ENCODE measurements around the gene ASCC1. TPM values are rescaled to one million over a fixed set of nuclear protein-coding genes. Genes with fewer than 3 reads are reported as not detected.

The ASCC1 gene
- total RNA-seq, 2 donors from 2014 or later, result 14.8 to 38.3 TPM

DNA sequence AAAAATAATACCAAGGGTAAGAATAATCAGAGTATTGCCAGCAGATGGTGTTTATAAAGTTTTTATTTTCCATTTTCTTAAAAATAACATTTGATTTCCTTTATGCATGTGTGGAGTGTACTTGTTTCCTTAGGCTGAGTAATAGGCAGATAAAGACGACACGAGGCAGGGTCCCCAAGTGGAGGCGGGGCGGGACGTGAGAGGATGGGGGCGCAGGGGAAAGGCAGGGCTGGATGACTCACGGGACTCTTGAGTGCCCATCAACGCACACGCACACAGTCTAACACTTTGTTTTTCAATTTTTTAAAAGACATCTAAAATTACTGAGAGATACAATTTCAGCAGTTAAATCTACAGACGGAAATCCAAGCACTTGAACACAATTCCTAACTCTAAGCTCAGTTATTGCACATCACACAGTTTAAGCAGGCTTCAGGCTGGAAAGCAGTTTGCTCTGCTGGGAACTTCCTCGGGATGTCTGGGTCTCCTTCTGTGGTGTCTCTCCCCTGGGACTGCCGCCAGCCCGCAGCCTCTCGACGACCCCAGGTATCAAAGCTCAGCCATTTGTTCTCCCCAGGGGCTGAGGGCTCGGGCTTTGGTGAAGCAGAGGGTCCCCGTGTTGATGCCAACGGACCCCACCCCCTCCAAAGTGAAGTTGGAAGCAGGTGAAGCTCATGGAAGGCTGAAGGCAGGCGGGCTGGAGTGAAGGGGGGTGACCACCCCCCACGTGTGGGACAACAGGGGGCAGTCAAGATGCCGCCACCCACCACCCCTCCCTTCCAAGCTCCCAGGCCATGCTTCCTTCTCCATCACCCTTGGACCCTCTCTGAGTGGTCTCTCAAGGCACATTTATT, 156.9 kb downstream of the ASCC1 start:
- Histone ChIP-seq H3K9me3 (no peaks in the 10 kb centered on the region), H3K4me1 (replicated peaks) (no peaks in the 10 kb centered on the region), H3K4me3 (no peak overlapping the region), H3K27me3 (replicated peaks; ENCODE audit: insufficient read depth) (no peaks in the 10 kb centered on the region), H3K27ac (no peak overlapping the region), H3K36me3 (no peaks in the 10 kb centered on the region)
- intact Hi-C loops (cut with DNase I), result loop anchor here (5.0 kb wide), 1 partner anchor 153 kb away; no protein-coding TSS in a partner anchor
- no peak for DNase-seq (ENCODE audit: low spot score)
- WGBS, result 53% methylated on average over 21 of the region's 21 CpGs
- TF ChIP-seq POLR2AphosphoS5 (IDR thresholded peaks at IDR 0.05) (no peak), POLR2A (IDR thresholded peaks at IDR 0.05) (no peak)
- TF ChIP-seq, protein P1, sequence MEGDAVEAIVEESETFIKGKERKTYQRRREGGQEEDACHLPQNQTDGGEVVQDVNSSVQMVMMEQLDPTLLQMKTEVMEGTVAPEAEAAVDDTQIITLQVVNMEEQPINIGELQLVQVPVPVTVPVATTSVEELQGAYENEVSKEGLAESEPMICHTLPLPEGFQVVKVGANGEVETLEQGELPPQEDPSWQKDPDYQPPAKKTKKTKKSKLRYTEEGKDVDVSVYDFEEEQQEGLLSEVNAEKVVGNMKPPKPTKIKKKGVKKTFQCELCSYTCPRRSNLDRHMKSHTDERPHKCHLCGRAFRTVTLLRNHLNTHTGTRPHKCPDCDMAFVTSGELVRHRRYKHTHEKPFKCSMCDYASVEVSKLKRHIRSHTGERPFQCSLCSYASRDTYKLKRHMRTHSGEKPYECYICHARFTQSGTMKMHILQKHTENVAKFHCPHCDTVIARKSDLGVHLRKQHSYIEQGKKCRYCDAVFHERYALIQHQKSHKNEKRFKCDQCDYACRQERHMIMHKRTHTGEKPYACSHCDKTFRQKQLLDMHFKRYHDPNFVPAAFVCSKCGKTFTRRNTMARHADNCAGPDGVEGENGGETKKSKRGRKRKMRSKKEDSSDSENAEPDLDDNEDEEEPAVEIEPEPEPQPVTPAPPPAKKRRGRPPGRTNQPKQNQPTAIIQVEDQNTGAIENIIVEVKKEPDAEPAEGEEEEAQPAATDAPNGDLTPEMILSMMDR (IDR thresholded peaks at IDR 0.05), result no peak

DNA sequence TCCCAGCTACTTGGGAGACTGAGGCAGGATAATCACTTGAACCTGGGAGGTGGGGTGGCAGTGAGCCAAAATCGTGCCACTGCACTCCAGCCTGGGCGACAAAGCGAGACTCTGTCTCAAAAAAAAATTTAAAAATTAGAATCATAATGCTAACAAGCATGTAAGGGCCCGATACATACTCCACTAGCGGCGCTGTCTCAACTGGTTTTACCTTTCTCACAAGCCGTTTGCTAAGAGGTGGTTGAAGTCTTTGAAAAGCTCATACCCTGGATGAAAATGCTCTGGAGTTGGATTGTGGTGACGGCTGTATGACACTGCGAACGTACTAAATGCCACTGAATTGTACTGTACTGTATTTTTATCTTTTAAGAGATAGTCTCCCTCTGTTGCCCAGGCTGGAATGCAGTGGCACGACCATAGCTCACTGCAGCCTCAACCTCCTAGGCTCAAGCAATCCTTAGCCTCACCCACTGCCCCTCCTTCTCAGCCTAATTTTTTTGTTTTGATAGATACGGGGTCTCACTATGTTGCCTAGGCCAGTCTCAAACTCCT, 157.7 kb downstream of the ASCC1 start:
- no peak overlapping the region for H3K4me3 ChIP-seq
- peak overlapping the region in 1 of 2 donors; percentile 54 for H3K27ac ChIP-seq
- DNase-seq (ENCODE audit: low spot score), result no peak
- TF ChIP-seq POLR2AphosphoS5 (IDR thresholded peaks at IDR 0.05), result no peak
- no peaks in the 10 kb centered on the region for H3K27me3 ChIP-seq (replicated peaks; ENCODE audit: insufficient read depth)
- H3K9me3 ChIP-seq, result no peaks in the 10 kb centered on the region
- H3K36me3 ChIP-seq, result no peaks in the 10 kb centered on the region
- intact Hi-C loops (cut with DNase I), result loop anchor here (5.0 kb wide), 1 partner anchor 154 kb away; no protein-coding TSS in a partner anchor
- H3K4me1 ChIP-seq (replicated peaks), result no peaks in the 10 kb centered on the region
- WGBS, result 88% methylated on average over 12 of the region's 12 CpGs

DNA sequence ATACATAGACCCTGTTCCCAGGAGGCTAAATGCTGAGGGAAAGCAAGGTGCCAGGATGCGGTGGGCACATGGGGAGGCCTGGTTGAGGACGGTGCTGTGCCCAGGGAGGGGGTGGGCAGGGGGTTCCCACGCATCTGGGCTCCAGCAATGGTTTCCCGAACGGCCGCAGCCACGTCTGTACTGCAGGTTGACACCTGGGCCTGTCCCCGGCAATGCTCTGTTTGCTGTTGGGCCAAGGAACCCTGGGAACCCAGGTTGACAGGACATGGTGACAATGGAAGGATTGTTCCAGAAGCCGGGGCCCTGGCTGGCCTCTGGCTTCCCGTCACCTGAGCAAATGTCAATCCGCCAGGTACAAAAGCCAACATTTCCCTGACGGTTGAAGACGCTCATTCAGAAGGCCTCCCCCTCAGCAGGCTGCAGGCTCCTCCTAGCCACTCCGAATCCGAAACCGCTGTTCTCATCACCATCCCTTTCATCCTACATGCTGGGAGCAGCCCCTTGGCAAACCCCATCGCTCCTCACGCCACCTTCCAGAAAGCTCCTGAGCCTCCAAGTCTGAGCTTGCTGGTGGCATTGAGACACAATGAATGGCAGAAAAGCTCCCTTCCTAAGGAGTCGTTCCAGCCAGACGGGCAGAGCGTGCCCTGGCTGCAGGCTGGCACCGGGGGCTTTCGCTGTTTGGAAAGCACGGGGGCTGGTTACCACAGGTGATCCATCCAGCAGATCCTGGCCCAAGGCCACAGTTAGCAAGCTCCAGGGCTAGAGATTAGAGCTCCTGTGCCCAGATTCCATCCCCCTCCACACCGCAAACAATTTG, 158.9 kb downstream of the ASCC1 start:
- no peaks in the 10 kb centered on the region for H3K27me3 ChIP-seq (replicated peaks; ENCODE audit: insufficient read depth)
- H3K9me3 ChIP-seq, result no peaks in the 10 kb centered on the region
- peak; percentile 65 for DNase-seq (ENCODE audit: low spot score)
- H3K27ac ChIP-seq, result peak overlapping the region; percentile 13 to 61
- no peaks in the 10 kb centered on the region for H3K4me1 ChIP-seq (replicated peaks)
- 64% methylated on average over 23 of the region's 25 CpGs for WGBS
- H3K4me3 ChIP-seq, result no peak overlapping the region
- TF ChIP-seq POLR2AphosphoS5 (IDR thresholded peaks at IDR 0.05) (peak; percentile 51), POLR2A (IDR thresholded peaks at IDR 0.05) (no peak)
- intact Hi-C loops (cut with DNase I), result loop anchor here (5.0 kb wide), 1 partner anchor 155 kb away; no protein-coding TSS in a partner anchor
- no peaks in the 10 kb centered on the region for H3K36me3 ChIP-seq

DNA sequence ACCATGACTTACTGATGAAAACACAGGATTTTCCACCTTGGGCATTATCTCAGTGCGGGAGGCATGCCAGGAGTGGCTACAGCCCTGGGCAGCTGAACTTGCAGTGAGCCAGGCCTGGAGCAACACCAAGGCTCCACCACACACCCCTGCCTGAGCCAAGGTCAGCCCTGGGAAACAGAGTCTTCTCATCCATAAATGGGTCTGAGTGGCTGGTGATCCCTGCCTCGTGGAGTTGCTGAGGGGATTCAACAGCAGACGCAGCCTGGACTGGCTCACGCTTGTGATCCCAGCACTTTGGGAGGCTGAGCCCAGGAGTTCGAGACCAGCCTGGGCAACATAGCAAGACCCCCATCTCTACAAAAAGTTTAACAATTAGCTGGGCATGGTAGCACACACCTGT, 160.0 kb downstream of the ASCC1 start:
- no peaks in the 10 kb centered on the region for H3K4me1 ChIP-seq (replicated peaks)
- no peaks in the 10 kb centered on the region for H3K27me3 ChIP-seq (replicated peaks; ENCODE audit: insufficient read depth)
- no peaks in the 10 kb centered on the region for H3K36me3 ChIP-seq
- no peak overlapping the region for H3K27ac ChIP-seq
- TF ChIP-seq POLR2A (IDR thresholded peaks at IDR 0.05), result no peak
- TF ChIP-seq, protein P1 (IDR thresholded peaks at IDR 0.05), result no peak
- no peak for TF ChIP-seq POLR2AphosphoS5 (IDR thresholded peaks at IDR 0.05)
- no peak for DNase-seq (ENCODE audit: low spot score)
- intact Hi-C loops (cut with DNase I), result loop anchor here (5.0 kb wide), 1 partner anchor 156 kb away; no protein-coding TSS in a partner anchor
- no peak overlapping the region for H3K4me3 ChIP-seq
- H3K9me3 ChIP-seq, result no peaks in the 10 kb centered on the region
- WGBS, result 89% methylated on average over 5 of the region's 5 CpGs

DNA sequence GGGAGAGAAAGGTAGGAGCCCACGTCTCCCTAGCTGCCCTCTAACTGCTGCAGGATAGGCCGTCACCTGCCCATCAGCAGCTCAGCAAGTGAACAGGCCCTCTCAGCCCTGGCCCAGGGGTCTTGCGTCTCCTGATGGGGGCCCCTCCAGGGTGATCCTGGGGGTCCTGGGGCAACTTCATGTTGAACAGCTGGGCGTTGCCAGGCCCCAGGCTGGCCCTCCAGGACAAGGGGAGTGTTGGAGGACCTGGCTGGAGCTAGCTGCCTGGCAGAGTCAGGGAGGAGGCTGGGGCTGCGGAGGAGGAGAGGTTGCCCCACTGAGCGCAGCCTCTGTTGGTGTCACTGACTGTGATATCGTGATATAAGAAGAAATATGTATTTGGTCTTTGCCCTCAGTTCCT, 162.4 kb downstream of the ASCC1 start:
- WGBS, result 98% methylated on average over 7 of the region's 7 CpGs
- H3K27me3 ChIP-seq (replicated peaks; ENCODE audit: insufficient read depth), result no peaks in the 10 kb centered on the region
- H3K9me3 ChIP-seq, result no peaks in the 10 kb centered on the region
- no peaks in the 10 kb centered on the region for H3K36me3 ChIP-seq
- intact Hi-C loops (cut with DNase I), result loop anchor here (2.0 kb wide), 1 partner anchor 275 kb away; no protein-coding TSS in a partner anchor
- DNase-seq (ENCODE audit: low spot score), result no peak
- H3K27ac ChIP-seq, result no peak overlapping the region
- no peaks in the 10 kb centered on the region for H3K4me1 ChIP-seq (replicated peaks)
- H3K4me3 ChIP-seq, result no peak overlapping the region
- TF ChIP-seq, protein P1 (IDR thresholded peaks at IDR 0.05), result no peak
- TF ChIP-seq POLR2AphosphoS5 (IDR thresholded peaks at IDR 0.05) (no peak), POLR2A (IDR thresholded peaks at IDR 0.05) (no peak)
